ENCODE measurements around the gene BLID.

DNA sequence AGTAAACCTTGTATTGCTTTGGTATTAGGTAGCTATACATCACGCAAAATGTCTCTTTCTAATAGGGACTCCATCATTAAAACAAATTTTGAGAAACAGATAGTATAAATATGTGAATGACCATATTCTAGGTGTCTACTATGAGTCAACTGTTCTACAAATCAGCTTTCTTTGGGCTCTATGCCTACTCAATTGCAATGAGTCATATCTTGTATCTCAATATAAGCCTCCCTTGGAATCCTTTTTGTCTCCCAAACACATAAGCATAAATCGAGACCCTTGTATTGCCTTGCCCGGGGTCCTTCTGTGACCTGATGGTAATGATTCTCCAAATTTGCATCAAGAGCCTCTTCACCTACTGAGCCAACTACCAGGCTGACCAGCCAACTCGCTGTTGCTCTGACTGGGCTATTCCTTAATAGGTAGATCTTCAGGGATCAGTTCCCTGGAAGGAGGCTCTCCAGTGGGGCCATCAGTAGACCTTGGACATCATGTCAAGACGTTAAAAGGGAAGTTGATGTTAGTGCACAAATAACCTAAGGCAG lies 22.2 kb downstream of the BLID start:
- TF ChIP-seq POLR2A (IDR thresholded peaks at IDR 0.05) = no peak
- TF ChIP-seq, protein P1, sequence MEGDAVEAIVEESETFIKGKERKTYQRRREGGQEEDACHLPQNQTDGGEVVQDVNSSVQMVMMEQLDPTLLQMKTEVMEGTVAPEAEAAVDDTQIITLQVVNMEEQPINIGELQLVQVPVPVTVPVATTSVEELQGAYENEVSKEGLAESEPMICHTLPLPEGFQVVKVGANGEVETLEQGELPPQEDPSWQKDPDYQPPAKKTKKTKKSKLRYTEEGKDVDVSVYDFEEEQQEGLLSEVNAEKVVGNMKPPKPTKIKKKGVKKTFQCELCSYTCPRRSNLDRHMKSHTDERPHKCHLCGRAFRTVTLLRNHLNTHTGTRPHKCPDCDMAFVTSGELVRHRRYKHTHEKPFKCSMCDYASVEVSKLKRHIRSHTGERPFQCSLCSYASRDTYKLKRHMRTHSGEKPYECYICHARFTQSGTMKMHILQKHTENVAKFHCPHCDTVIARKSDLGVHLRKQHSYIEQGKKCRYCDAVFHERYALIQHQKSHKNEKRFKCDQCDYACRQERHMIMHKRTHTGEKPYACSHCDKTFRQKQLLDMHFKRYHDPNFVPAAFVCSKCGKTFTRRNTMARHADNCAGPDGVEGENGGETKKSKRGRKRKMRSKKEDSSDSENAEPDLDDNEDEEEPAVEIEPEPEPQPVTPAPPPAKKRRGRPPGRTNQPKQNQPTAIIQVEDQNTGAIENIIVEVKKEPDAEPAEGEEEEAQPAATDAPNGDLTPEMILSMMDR (IDR thresholded peaks at IDR 0.05) = no peak

Data from vagina (tissue), 2 donors.